Right atrium auricular region (tissue), 2 donors: Measurements from ENCODE around the gene TPCN1. TPM values are rescaled to one million over a fixed set of nuclear protein-coding genes. Genes with fewer than 3 reads are reported as not detected.
A peak's percentile ranks its signal among the peaks of the same experiment; 100 is the strongest.

Source experiments
- DNase-seq: peaks from one replicate; pipeline ENCODE4 v3.0.0-alpha.2; 2019; ENCODE audit warnings: low spot score
- H3K27ac ChIP-seq, 2 donors: fragments of 200-600 bp; sonication (generic); 1 replicate in 1 of 2; 2 replicates in 1 of 2; pipeline ENCODE4 v1.5.1; 2016 to 2019
- H3K27me3 ChIP-seq, 2 donors: fragments of 200-600 bp; sonication (generic); one replicate each; pipeline versions ENCODE4 v1.5.1 to v1.6.0; 2017 to 2019
- H3K36me3 ChIP-seq: fragments of 200-600 bp; sonication (generic); one replicate; pipeline ENCODE4 v1.5.1; 2016
- H3K4me1 ChIP-seq, 2 donors: fragments of 200-600 bp; sonication (generic); one replicate each; pipeline versions ENCODE4 v1.5.1 to v1.6.0; 2017 to 2019
- H3K4me3 ChIP-seq, 2 donors: fragments of 200-600 bp; sonication (generic); 1 replicate in 1 of 2; 2 replicates in 1 of 2; pipeline ENCODE4 v1.5.1; 2017 to 2019; ENCODE audit warnings: mild to moderate bottlenecking in 1 of 2, moderate library complexity in 1 of 2
- H3K9me3 ChIP-seq, 2 donors: fragments of 200-600 bp; sonication (generic); one replicate each; pipeline ENCODE4 v1.5.1; 2019
- CTCF ChIP-seq, 2 donors: fragments of 200-600 bp; sonication (generic); IDR thresholded peaks; one replicate each; pipeline ENCODE4 v1.5.1; 2019; ENCODE audit warnings: antibody characterized with exemption in 2 of 2
- total RNA-seq, 2 donors: library from RNA; depleted of rRNA; stranded (reverse); fragments of >200 nt; gene quantifications; one replicate each; pipeline ENCODE4 v1.1.0, GENCODE V29; 2016

TPCN1 gene
- total RNA-seq, result 10 to 100 TPM; 57.3 to 58.7 TPM

GRCh38 chr12:113221181-113221996 is at the start of gene TPCN1:
TPCN1 (plus strand) TSS chr12:113221464; CDS start chr12:113226853, 5,389 bp downstream.
- Histone ChIP-seq H3K4me3 (peak within 1 kb of the TSS; percentile 79 to 84), H3K27me3 (no peaks in the 10 kb centered on the region), H3K4me1 (peaks cover 0 to 44% of the 10 kb centered on the region in 2 donors), H3K36me3 (no peaks in the 10 kb centered on the region), H3K9me3 (no peaks in the 10 kb centered on the region), H3K27ac (peak within 1 kb of the TSS; percentile 90 to 91)
- DNase-seq, result peak; percentile 100
- TF ChIP-seq CTCF (IDR thresholded peaks at IDR 0.05), result no peak

GRCh38 chr12:113171543-113171942 is 49.7 kb upstream of the TPCN1 start:
- Histone ChIP-seq H3K4me1 (no peaks in the 10 kb centered on the region), H3K4me3 (no peak overlapping the region), H3K27me3 (no peaks in the 10 kb centered on the region), H3K27ac (no peak overlapping the region), H3K9me3 (no peaks in the 10 kb centered on the region), H3K36me3 (peaks cover 87% of the 10 kb centered on the region)
- TF ChIP-seq CTCF (IDR thresholded peaks at IDR 0.05), result no peak
- no peak for DNase-seq

GRCh38 chr12:113172185-113172584 is 49.1 kb upstream of the TPCN1 start:
- Histone ChIP-seq H3K4me3 (no peak overlapping the region), H3K27ac (no peak overlapping the region), H3K27me3 (no peaks in the 10 kb centered on the region), H3K4me1 (no peaks in the 10 kb centered on the region), H3K9me3 (no peaks in the 10 kb centered on the region), H3K36me3 (peaks cover 87% of the 10 kb centered on the region)
- TF ChIP-seq CTCF (IDR thresholded peaks at IDR 0.05), result no peak
- no peak for DNase-seq

GRCh38 chr12:113173081-113173698 is 48.1 kb upstream of the TPCN1 start:
- no peak for DNase-seq
- H3K36me3 ChIP-seq, result peaks cover 88% of the 10 kb centered on the region
- H3K4me1 ChIP-seq, result no peaks in the 10 kb centered on the region
- H3K27me3 ChIP-seq, result no peaks in the 10 kb centered on the region
- H3K9me3 ChIP-seq, result peaks cover 0 to 3% of the 10 kb centered on the region in 2 donors
- H3K4me3 ChIP-seq, result no peak overlapping the region
- H3K27ac ChIP-seq, result no peak overlapping the region
- TF ChIP-seq CTCF (IDR thresholded peaks at IDR 0.05), result no peak

GRCh38 chr12:113174461-113175384 is 46.5 kb upstream of the TPCN1 start:
- Histone ChIP-seq H3K36me3 (peaks cover 88% of the 10 kb centered on the region), H3K27me3 (no peaks in the 10 kb centered on the region), H3K4me3 (no peak overlapping the region), H3K9me3 (peaks cover 0 to 3% of the 10 kb centered on the region in 2 donors), H3K4me1 (no peaks in the 10 kb centered on the region), H3K27ac (no peak overlapping the region)
- DNase-seq, result peak; percentile 64
- peak; percentile 98 for TF ChIP-seq CTCF (IDR thresholded peaks at IDR 0.05)
